Kidney (tissue), 14 donors: ENCODE data around the gene QDPR. TPM values are rescaled to one million over a fixed set of nuclear protein-coding genes. Genes with fewer than 3 reads are reported as not detected.

Source experiments
- DNase-seq, 5 donors: peaks; one replicate each; pipeline ENCODE4 v3.0.0-alpha.2; 2013 to 2020
- FAIRE-seq: peaks from 2 replicates; lab custom pipeline; 2012; peaks lifted over from hg19 to GRCh38; lab: Jason Lieb, UNC
- H3K27ac ChIP-seq, 2 donors: one replicate each; pipeline ENCODE4 v1.7.0; 2013; ENCODE audit warnings: low read depth in 2 of 2, low read length in 2 of 2, inconsistent platforms in 1 of 2
- H3K27me3 ChIP-seq: one replicate; pipeline ENCODE4 v1.7.1; 2013; ENCODE audit warnings: low read length, inconsistent platforms; ENCODE audit not compliant: control insufficient read depth, insufficient read depth
- H3K36me3 ChIP-seq, 3 donors: one replicate each; pipeline versions ENCODE4 v1.7.0 to v1.7.1; 2013; ENCODE audit warnings: low read length in 3 of 3, control low read depth in 1 of 3, inconsistent platforms in 1 of 3; ENCODE audit not compliant: insufficient read depth in 3 of 3, control insufficient read depth in 2 of 3
- H3K4me1 ChIP-seq, 3 donors: one replicate each; pipeline versions ENCODE4 v1.7.0 to v1.7.1; 2013; ENCODE audit warnings: low read length in 3 of 3, inconsistent platforms in 1 of 3, low read depth in 1 of 3; ENCODE audit not compliant: control insufficient read depth in 2 of 3, insufficient read depth in 2 of 3
- H3K4me3 ChIP-seq, 3 donors: one replicate each; pipeline versions ENCODE4 v1.7.0 to v1.8.1; 2013; ENCODE audit warnings: low read length in 3 of 3, control low read depth in 1 of 3, inconsistent platforms in 1 of 3
- H3K9ac ChIP-seq, 3 donors: one replicate each; pipeline versions ENCODE4 v1.7.0 to v1.7.1; 2013; ENCODE audit warnings: low read length in 3 of 3, control low read depth in 1 of 3, inconsistent platforms in 1 of 3
- H3K9me3 ChIP-seq, 3 donors: one replicate each; pipeline versions ENCODE4 v1.7.0 to v1.7.1; 2013; ENCODE audit warnings: low read length in 3 of 3, control low read depth in 1 of 3, inconsistent platforms in 1 of 3; ENCODE audit not compliant: control insufficient read depth in 2 of 3, insufficient read depth in 1 of 3
- intact Hi-C: fragments of 100-400 bp; cut with DNase I; formaldehyde crosslinking; loops from one replicate; pipeline ENCODE4 v1.11.1; 2022
- polyA plus RNA-seq: library from polyadenylated mRNA; stranded (reverse); fragments of 350-450 nt; fragmentation: Illumina TruSeq; extraction: RNeasy Lipid Tissue Mini Kit (QIAGEN cat#74804); gene quantifications from one replicate; pipeline ENCODE4 v1.2.3, GENCODE V29; 2014; ENCODE audit warnings: low read depth, low replicate concordance; ENCODE audit not compliant: insufficient read depth
- total RNA-seq: library from RNA; stranded (reverse); fragmentation: NEBNext Ultra II Directional; extraction: Animal tissue kit (Norgen Biotek cat#: 25700); gene quantifications from one replicate; pipeline ENCODE4 v1.2.1, GENCODE V29; 2021
- TF ChIP-seq, protein P1 (sequence below): IDR thresholded peaks from 3 replicates; pipeline ENCODE4 v1.5.1; 2012; ENCODE audit warnings: mild to moderate bottlenecking, moderate library complexity, borderline replicate concordance; ENCODE audit not compliant: insufficient read depth; ENCODE audit errors: extremely low read depth
- donor health status: control.
- donor health status: control.
- donor health status: control.
- donor health status: control.
- donor health status: control.
- donor health status: DM: yes; HTN: yes; CAD: no.
- donor health status: Normal renal cell carcinoma (clear cell type).

Gene QDPR
- total and polyA plus RNA-seq, 2 donors from 2014 or later, result 33.5 to 208 TPM

GRCh38 chr4:17515445-17516407, 3.8 kb upstream of the QDPR start:
- Histone ChIP-seq H3K27ac (peak overlapping the region in 1 of 2 donors; percentile 51), H3K36me3 (no peaks in the 10 kb centered on the region), H3K9ac (no peak overlapping the region), H3K9me3 (no peaks in the 10 kb centered on the region), H3K4me3 (peak overlapping the region in 2 of 3 donors; percentile 7 to 17), H3K4me1 (peaks cover 0 to 10% (median 5%) of the 10 kb centered on the region in 3 donors), H3K27me3 (no peaks in the 10 kb centered on the region)
- TF ChIP-seq, protein P1, sequence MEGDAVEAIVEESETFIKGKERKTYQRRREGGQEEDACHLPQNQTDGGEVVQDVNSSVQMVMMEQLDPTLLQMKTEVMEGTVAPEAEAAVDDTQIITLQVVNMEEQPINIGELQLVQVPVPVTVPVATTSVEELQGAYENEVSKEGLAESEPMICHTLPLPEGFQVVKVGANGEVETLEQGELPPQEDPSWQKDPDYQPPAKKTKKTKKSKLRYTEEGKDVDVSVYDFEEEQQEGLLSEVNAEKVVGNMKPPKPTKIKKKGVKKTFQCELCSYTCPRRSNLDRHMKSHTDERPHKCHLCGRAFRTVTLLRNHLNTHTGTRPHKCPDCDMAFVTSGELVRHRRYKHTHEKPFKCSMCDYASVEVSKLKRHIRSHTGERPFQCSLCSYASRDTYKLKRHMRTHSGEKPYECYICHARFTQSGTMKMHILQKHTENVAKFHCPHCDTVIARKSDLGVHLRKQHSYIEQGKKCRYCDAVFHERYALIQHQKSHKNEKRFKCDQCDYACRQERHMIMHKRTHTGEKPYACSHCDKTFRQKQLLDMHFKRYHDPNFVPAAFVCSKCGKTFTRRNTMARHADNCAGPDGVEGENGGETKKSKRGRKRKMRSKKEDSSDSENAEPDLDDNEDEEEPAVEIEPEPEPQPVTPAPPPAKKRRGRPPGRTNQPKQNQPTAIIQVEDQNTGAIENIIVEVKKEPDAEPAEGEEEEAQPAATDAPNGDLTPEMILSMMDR, result no peak
- DNase-seq (no peak), FAIRE-seq (no peak)
- intact Hi-C loops, result no loop called here

GRCh38 chr4:17514865-17515264, 3.0 kb upstream of the QDPR start, which contains the start of gene CLRN2:
CLRN2 (plus strand) TSS chr4:17515165; CDS start chr4:17515267, 102 bp downstream.
- no peak for FAIRE-seq
- Histone ChIP-seq H3K4me1 (peaks cover 0 to 14% (median 13%) of the 10 kb centered on the region in 3 donors), H3K27me3 (no peaks in the 10 kb centered on the region), H3K9me3 (no peaks in the 10 kb centered on the region), H3K9ac (no peak within 1 kb of the TSS), H3K4me3 (peak within 1 kb of the TSS in 2 of 3 donors; percentile 7 to 17), H3K27ac (peak within 1 kb of the TSS in 1 of 2 donors; percentile 51), H3K36me3 (peaks cover 0 to under 1% (median 0%) of the 10 kb centered on the region in 3 donors)
- intact Hi-C loops, result no loop called here
- DNase-seq, result no peak
- TF ChIP-seq, protein P1, result no peak

DNA sequence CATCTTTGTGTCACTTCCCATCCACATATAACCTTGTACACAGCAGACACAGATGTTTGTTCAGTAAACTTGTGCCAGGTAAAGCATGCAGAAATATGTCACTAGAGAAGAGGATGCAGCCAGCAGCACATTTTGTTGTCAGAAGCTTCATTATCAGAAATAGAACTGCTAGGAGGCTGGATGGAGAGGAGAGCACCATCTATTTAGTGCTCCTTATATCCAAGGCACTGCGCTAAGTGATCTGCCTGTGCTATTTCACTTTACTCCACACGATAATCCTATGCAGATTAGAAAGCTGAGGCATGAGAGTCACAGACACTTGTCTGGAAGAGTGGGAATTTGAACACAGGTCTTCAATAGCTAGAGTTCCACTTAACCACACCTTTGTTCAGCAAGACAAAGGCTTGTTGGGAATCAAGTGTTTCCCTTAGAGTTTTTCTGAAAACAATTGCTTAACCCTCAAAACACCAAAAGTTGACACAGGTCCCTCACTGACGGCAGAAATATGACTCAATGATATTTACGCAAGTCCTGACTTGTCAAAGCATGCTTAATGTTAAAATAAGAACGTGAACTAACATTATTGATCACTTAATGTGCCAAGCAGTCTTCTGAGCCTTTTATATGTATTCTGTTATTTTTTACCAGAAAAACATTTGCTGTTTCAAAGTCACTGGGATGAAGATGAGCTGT, 1.2 kb upstream of the QDPR start:
- intact Hi-C loops, result no loop called here
- H3K9ac ChIP-seq, result peak overlapping the region in 2 of 3 donors; percentile 17 to 53
- H3K9me3 ChIP-seq, result no peaks in the 10 kb centered on the region
- DNase-seq (no peak), FAIRE-seq (no peak)
- TF ChIP-seq, protein P1, result no peak
- H3K27ac ChIP-seq, result no peak overlapping the region
- H3K4me3 ChIP-seq, result no peak overlapping the region
- peaks cover 0 to 18% (median 14%) of the 10 kb centered on the region in 3 donors for H3K4me1 ChIP-seq
- H3K36me3 ChIP-seq, result peaks cover 0 to 3% (median 0%) of the 10 kb centered on the region in 3 donors
- no peaks in the 10 kb centered on the region for H3K27me3 ChIP-seq
